Endodermal cell (in vitro differentiated cells): ENCODE data around the gene SEMG2. TPM values are rescaled to one million over a fixed set of nuclear protein-coding genes. Genes with fewer than 3 reads are reported as not detected.

Experiments
- DNase-seq: peaks from one replicate; pipeline ENCODE4 v3.0.0-alpha.2; 2017
- H3K27ac ChIP-seq: 2 replicates; pipeline ENCODE4 v1.5.1; 2013; ENCODE audit warnings: mild to moderate bottlenecking, low read depth, low read length, moderate library complexity
- H3K27me3 ChIP-seq: 2 replicates; pipeline ENCODE4 v1.6.1; 2013; ENCODE audit warnings: mild to moderate bottlenecking, low read length, moderate library complexity; ENCODE audit not compliant: insufficient read depth, control insufficient read depth, poor library complexity, severe bottlenecking
- H3K36me3 ChIP-seq: 2 replicates; pipeline ENCODE4 v1.7.0; 2013; ENCODE audit warnings: mild to moderate bottlenecking, low read length, moderate library complexity; ENCODE audit not compliant: control insufficient read depth, insufficient read depth
- H3K4me1 ChIP-seq: one replicate; pipeline ENCODE4 v1.7.0; 2013; ENCODE audit warnings: low read length; ENCODE audit not compliant: control insufficient read depth, insufficient read depth
- H3K4me3 ChIP-seq: 2 replicates; pipeline ENCODE4 v1.5.1; 2013; ENCODE audit warnings: mild to moderate bottlenecking, low read length, moderate library complexity
- H3K9ac ChIP-seq: 2 replicates; pipeline ENCODE4 v1.6.1; 2013; ENCODE audit warnings: mild to moderate bottlenecking, low read length, moderate library complexity; ENCODE audit not compliant: poor library complexity, severe bottlenecking; ENCODE audit errors: extremely low read depth
- H3K9me3 ChIP-seq: 2 replicates; pipeline ENCODE4 v1.6.1; 2013; ENCODE audit warnings: mild to moderate bottlenecking, low read length, moderate library complexity; ENCODE audit not compliant: control insufficient read depth
- H3K27ac Mint-ChIP-seq: 2 replicates; pipeline ENCODE4 v1.8.0; 2020; ENCODE audit warnings: mixed read lengths
- H3K27me3 Mint-ChIP-seq: 2 replicates; pipeline ENCODE4 v1.8.0; 2021; ENCODE audit warnings: mild to moderate bottlenecking, mixed read lengths; ENCODE audit not compliant: insufficient read depth
- H3K36me3 Mint-ChIP-seq: 2 replicates; pipeline ENCODE4 v1.8.0; 2020; ENCODE audit warnings: low read depth, mixed read lengths
- H3K4me1 Mint-ChIP-seq: 2 replicates; pipeline ENCODE4 v1.8.0; 2020; ENCODE audit warnings: mixed read lengths
- H3K4me3 Mint-ChIP-seq: 2 replicates; pipeline ENCODE4 v1.8.0; 2020; ENCODE audit warnings: mild to moderate bottlenecking, moderate library complexity, mixed read lengths
- H3K9me3 Mint-ChIP-seq: 2 replicates; pipeline ENCODE4 v1.8.0; 2020; ENCODE audit warnings: mild to moderate bottlenecking, mixed read lengths
- WGBS, 2 experiments: methylation state at CpG; one replicate each; pipeline versions ENCODE4 v1.1.5 to v1.1.7; 2013; ENCODE audit warnings: missing lambda C conversion rate in 2 of 2, mixed read lengths in 1 of 2; ENCODE audit not compliant: insufficient coverage in 1 of 2, insufficient read length in 1 of 2; 5-methylcytosine and 5-hydroxymethylcytosine counted together
- total RNA-seq, 2 donors: library from RNA; stranded (reverse); fragmentation: NEBNext Ultra II Directional in 1 of 2; extraction: Animal tissue kit (Norgen Biotek cat#: 25700) in 1 of 2; gene quantifications; 2 replicates in 1 of 2; 3 replicates in 1 of 2; pipeline ENCODE4 v1.2.1, GENCODE V29; 2021
- TF ChIP-seq, protein P1 (sequence below): fragments of 200-600 bp; sonication (generic); conservative IDR thresholded peaks from 2 replicates; pipeline ENCODE4 v1.5.0; 2021; ENCODE audit warnings: antibody characterized with exemption, mild to moderate bottlenecking

SEMG2 gene
- total RNA-seq, 2 donors from 2014 or later, result not detected

DNA sequence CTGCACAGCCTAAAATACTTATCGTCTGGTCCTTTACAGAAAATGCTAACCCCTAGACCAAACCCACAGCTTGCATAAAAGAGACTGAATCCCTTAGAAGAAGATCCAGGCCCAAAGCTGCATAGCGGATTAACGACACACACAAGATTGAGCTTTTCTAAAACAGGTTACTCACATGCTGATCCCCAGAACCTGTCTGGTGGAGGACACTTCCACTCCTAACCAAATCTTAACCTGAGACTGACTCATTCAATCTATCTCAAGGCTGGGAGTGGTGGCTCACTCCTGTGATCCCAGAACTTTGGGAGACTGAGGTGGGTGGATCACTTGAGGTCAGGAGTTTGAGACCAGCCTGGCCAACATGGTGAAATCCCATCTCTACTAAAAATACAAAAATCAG lies 36.0 kb downstream of the SEMG2 start:
- no peaks in the 10 kb centered on the region for H3K4me1 ChIP-seq
- H3K9ac ChIP-seq, result no peak overlapping the region
- H3K9me3 Mint-ChIP-seq, result no peaks in the 10 kb centered on the region
- H3K4me3 Mint-ChIP-seq, result no peak overlapping the region
- no peaks in the 10 kb centered on the region for H3K36me3 ChIP-seq
- H3K27ac ChIP-seq, result no peak overlapping the region
- no peak overlapping the region for H3K27ac Mint-ChIP-seq
- 70% methylated on average over 3 of the region's 3 CpGs; no CpG with 5 or more reads in 1 of the 2 experiments for WGBS, 2 experiments
- no peaks in the 10 kb centered on the region for H3K36me3 Mint-ChIP-seq
- no peaks in the 10 kb centered on the region for H3K9me3 ChIP-seq
- DNase-seq, result no peak
- no peaks in the 10 kb centered on the region for H3K27me3 ChIP-seq
- TF ChIP-seq, protein P1, sequence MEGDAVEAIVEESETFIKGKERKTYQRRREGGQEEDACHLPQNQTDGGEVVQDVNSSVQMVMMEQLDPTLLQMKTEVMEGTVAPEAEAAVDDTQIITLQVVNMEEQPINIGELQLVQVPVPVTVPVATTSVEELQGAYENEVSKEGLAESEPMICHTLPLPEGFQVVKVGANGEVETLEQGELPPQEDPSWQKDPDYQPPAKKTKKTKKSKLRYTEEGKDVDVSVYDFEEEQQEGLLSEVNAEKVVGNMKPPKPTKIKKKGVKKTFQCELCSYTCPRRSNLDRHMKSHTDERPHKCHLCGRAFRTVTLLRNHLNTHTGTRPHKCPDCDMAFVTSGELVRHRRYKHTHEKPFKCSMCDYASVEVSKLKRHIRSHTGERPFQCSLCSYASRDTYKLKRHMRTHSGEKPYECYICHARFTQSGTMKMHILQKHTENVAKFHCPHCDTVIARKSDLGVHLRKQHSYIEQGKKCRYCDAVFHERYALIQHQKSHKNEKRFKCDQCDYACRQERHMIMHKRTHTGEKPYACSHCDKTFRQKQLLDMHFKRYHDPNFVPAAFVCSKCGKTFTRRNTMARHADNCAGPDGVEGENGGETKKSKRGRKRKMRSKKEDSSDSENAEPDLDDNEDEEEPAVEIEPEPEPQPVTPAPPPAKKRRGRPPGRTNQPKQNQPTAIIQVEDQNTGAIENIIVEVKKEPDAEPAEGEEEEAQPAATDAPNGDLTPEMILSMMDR, result no peak
- H3K4me1 Mint-ChIP-seq, result peaks cover 5% of the 10 kb centered on the region
- H3K4me3 ChIP-seq, result no peak overlapping the region
- H3K27me3 Mint-ChIP-seq, result peaks cover 8% of the 10 kb centered on the region

DNA sequence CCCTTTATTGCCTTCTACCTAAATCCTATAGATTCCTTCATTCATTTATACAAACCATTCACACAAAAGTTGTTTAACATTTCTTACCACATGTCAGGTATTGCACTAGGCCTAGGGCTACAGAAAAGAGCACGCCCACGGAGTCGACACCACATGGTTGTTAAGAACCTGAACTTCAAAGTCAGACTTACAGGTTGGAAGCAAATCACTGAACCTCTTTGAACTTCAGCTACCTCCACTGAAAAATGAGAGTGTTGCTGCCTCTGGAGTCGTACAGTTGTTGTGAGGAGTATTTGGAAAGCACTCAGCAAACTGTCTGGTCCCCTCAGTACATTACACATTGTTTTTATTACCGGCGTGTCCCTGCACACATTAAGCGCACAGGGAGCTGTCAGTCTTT lies 36.5 kb downstream of the SEMG2 start:
- no peaks in the 10 kb centered on the region for H3K27me3 ChIP-seq
- no peak overlapping the region for H3K4me3 Mint-ChIP-seq
- no peak overlapping the region for H3K4me3 ChIP-seq
- DNase-seq, result no peak
- no peak overlapping the region for H3K27ac Mint-ChIP-seq
- H3K36me3 Mint-ChIP-seq, result no peaks in the 10 kb centered on the region
- no peak overlapping the region for H3K9ac ChIP-seq
- WGBS, 2 experiments, result 92 to 97% methylated on average over 5 to 7 of the region's 7 CpGs
- H3K4me1 Mint-ChIP-seq, result peaks cover 4% of the 10 kb centered on the region
- no peaks in the 10 kb centered on the region for H3K9me3 ChIP-seq
- H3K9me3 Mint-ChIP-seq, result no peaks in the 10 kb centered on the region
- no peak overlapping the region for H3K27ac ChIP-seq
- H3K36me3 ChIP-seq, result no peaks in the 10 kb centered on the region
- TF ChIP-seq, protein P1, result no peak
- H3K27me3 Mint-ChIP-seq, result peaks cover 7% of the 10 kb centered on the region
- no peaks in the 10 kb centered on the region for H3K4me1 ChIP-seq

DNA sequence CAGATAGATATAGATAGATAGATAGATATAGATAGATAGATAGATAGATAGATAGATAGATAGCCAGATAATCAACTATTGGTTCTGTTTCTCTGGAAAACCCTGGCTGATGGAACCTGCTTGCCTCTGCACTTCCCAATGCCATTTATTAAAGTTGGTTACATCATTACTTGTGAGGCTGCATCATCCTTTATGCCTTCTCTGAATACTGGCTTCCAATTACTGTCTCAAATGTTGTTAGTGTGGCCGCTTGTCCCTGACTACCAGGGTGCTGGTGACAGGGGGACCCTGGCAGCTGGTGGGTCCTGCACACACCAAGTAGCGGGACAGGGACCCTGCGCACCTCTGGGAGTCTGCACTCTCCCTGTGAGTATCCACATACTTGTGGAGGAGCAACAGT lies 37.1 kb downstream of the SEMG2 start:
- no peak overlapping the region for H3K4me3 Mint-ChIP-seq

More for the DNA sequence above, 37.1 kb downstream of the SEMG2 start:
- Histone ChIP-seq H3K4me1 (no peaks in the 10 kb centered on the region), H3K27me3 (no peaks in the 10 kb centered on the region), H3K36me3 (no peaks in the 10 kb centered on the region), H3K27ac (no peak overlapping the region), H3K4me3 (no peak overlapping the region), H3K9ac (no peak overlapping the region), H3K9me3 (no peaks in the 10 kb centered on the region)
- H3K27ac Mint-ChIP-seq, result no peak overlapping the region
- H3K4me1 Mint-ChIP-seq, result peaks cover 4% of the 10 kb centered on the region
- WGBS, 2 experiments, result 93% methylated on average over 3 of the region's 3 CpGs; no CpG with 5 or more reads in 1 of the 2 experiments
- DNase-seq, result no peak
- TF ChIP-seq, protein P1, result no peak
- H3K27me3 Mint-ChIP-seq, result peaks cover 6% of the 10 kb centered on the region
- no peaks in the 10 kb centered on the region for H3K9me3 Mint-ChIP-seq
- no peaks in the 10 kb centered on the region for H3K36me3 Mint-ChIP-seq
